Muscle of leg (tissue), 11 donors: ENCODE results near the gene RPS6KA6. TPM values are rescaled to one million over a fixed set of nuclear protein-coding genes. Genes with fewer than 3 reads are reported as not detected.
"Not testable (repeated sequence)": the region's sequence is repeated elsewhere in the genome, so short reads cannot be mapped to it uniquely, and the experiment has no call there.

ENCODE experiments used
- DNase-seq: peaks from one replicate; pipeline ENCODE4 v3.0.0; 2013
- H3K27ac ChIP-seq: one replicate; pipeline ENCODE4 v1.5.1; 2013; ENCODE audit warnings: mild to moderate bottlenecking, low read length, control low read depth
- H3K27me3 ChIP-seq: one replicate; pipeline ENCODE4 v1.6.1; 2013; ENCODE audit warnings: low read length; ENCODE audit not compliant: control insufficient read depth, insufficient read depth
- H3K36me3 ChIP-seq: one replicate; pipeline ENCODE4 v1.6.1; 2013; ENCODE audit warnings: low read length; ENCODE audit not compliant: control insufficient read depth, insufficient read depth
- H3K4me1 ChIP-seq: one replicate; pipeline ENCODE4 v1.6.1; 2013; ENCODE audit warnings: low read length; ENCODE audit not compliant: control insufficient read depth, insufficient read depth
- H3K4me3 ChIP-seq: one replicate; pipeline ENCODE4 v1.5.1; 2013; ENCODE audit warnings: low read length, control low read depth
- H3K9me3 ChIP-seq: replicated peaks from 2 replicates; pipeline ENCODE4 v1.6.1; 2013; ENCODE audit warnings: low read depth, low read length; ENCODE audit not compliant: control insufficient read depth
- WGBS: methylation state at CpG from one replicate; pipeline ENCODE4 v1.1.5; 2013; ENCODE audit warnings: missing lambda C conversion rate; ENCODE audit not compliant: insufficient coverage; 5-methylcytosine and 5-hydroxymethylcytosine counted together
- polyA plus RNA-seq, 8 donors: library from polyadenylated mRNA; unstranded; fragments of 120-200 nt; gene quantifications; one replicate each; pipeline versions ENCODE4 v1.2.1 to v1.2.3, GENCODE V29; 2013; ENCODE audit warnings: inconsistent platforms in 1 of 8, low replicate concordance in 1 of 8; ENCODE audit not compliant: insufficient read length in 8 of 8, insufficient read depth in 1 of 8
- total RNA-seq: library from RNA; stranded (reverse); fragments of 120-200 nt; gene quantifications from one replicate; pipeline ENCODE4 v1.2.4, GENCODE V29; 2013

The RPS6KA6 gene
- total and polyA plus RNA-seq, 9 donors: 2.3 to 5.0 (median 4.0) TPM

DNA sequence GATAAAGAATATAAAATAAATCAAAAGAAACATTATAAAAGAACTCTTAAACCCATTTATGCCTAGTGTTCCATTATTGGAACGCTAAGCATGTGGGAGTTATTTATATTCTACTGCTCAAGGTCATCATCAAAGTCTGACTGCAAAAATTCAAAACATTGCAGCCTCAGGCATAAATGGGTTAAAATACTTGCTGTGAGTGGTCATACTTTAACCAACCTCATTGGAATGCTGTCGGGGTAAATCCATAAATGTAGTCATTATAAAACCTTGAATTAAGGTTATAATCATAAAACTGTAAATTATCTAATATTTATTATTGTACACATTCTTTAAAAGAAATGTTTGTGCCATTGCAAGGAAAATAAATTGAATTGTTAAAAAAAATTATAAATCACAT lies 55.0 kb downstream of the RPS6KA6 start:
- WGBS: no CpG with 5 or more reads among the region's 2 CpGs
- H3K27me3 ChIP-seq: peaks cover 2% of the 10 kb centered on the region

DNA sequence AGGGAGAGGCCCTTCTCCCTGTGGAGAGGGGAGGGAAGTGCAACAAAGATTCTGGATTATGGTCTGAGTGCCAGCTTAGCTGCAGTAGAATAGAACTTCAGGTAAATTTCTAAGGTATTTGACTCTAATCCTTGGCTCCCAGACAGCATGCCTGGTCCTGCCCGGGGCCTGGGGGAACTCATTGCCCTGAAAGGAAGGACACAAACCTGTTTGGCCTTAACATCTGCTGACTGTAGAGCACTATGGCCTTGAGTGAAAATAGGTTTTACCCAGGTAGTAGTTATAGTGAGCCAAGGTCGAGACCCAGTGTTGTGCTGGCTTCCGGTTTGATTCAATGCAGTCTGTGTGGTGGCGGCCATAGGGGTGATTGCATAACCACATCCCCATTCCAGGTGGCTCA lies 64.4 kb downstream of the RPS6KA6 start:
- no peak overlapping the region for H3K27ac ChIP-seq
- peaks cover 2% of the 10 kb centered on the region for H3K27me3 ChIP-seq
- H3K4me1 ChIP-seq: no peaks in the 10 kb centered on the region
- no peak for DNase-seq
- no peaks in the 10 kb centered on the region for H3K36me3 ChIP-seq
- no peaks in the 10 kb centered on the region for H3K9me3 ChIP-seq
- no peak overlapping the region for H3K4me3 ChIP-seq
- 100% methylated on average over 1 of the region's 4 CpGs for WGBS

More for the DNA sequence above, 55.0 kb downstream of the RPS6KA6 start:
- no peaks in the 10 kb centered on the region for H3K9me3 ChIP-seq
- H3K4me3 ChIP-seq: no peak overlapping the region
- no peaks in the 10 kb centered on the region for H3K36me3 ChIP-seq
- H3K27ac ChIP-seq: no peak overlapping the region
- no peak for DNase-seq
- no peaks in the 10 kb centered on the region for H3K4me1 ChIP-seq

DNA sequence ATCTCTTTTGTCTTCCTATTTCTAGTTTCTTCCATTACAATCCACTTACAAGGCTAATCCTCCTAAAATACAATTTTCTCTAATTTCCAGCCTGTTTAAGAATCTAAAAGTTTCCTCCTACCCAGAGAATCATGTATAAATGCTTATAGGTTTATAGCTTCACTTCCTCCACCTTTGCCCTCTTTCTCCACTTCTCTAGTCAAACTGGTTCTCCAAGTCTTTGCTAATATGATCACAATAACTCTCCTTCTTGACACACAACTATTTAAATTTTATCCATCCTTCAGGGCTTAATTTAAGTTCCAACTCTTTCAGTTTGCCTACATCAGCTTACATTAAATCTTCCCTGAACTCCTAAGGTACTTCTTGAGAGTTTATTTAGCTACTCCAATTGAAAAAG lies 69.2 kb downstream of the RPS6KA6 start:
- Histone ChIP-seq H3K4me3 (no peak overlapping the region), H3K9me3 (no peaks in the 10 kb centered on the region), H3K36me3 (no peaks in the 10 kb centered on the region), H3K27me3 (peaks cover 4% of the 10 kb centered on the region), H3K27ac (no peak overlapping the region), H3K4me1 (no peaks in the 10 kb centered on the region)
- no peak for DNase-seq

DNA sequence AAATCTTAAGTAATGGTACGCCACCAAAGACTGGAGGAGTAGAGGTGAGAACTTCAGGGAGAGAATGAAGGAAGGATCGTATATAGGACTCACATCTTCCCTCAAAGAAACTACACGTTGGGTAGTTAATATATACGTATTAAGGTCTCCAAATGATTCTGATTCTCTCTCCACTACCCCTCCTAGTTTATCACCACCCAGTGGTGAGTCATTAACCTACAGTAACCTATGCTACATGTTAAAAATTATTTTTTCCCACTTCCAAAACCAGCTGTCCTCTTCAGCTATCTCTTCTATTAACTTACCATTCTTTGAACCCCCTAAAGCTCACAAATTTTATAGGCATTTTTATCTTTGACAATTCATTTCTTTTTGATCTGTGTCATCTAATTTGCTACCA lies 69.7 kb downstream of the RPS6KA6 start:
- Histone ChIP-seq H3K4me3 (no peak overlapping the region), H3K9me3 (no peaks in the 10 kb centered on the region), H3K27me3 (peaks cover 4% of the 10 kb centered on the region), H3K4me1 (no peaks in the 10 kb centered on the region), H3K36me3 (no peaks in the 10 kb centered on the region), H3K27ac (no peak overlapping the region)
- no peak for DNase-seq
- no CpG with 5 or more reads among the region's 4 CpGs for WGBS

DNA sequence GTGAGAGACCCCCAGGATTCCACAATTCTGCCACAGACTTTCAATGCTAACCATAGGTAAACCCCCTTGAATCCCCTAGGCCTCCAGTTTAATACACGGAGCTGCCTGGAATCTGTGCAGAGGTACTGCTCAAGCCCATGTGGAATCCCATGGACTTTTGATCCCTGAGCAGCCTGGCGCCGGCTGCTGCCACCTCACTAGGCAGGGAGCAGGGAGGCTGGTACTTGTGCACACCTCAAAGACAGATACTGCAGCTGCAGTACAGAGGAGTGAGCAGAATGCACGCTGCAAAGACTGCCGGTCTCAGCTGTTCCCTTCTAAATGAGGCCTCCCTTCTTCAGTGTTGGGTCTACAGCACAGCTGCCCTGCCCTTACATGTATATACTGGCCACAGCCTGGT lies 79.4 kb downstream of the RPS6KA6 start:
- no peaks in the 10 kb centered on the region for H3K36me3 ChIP-seq
- no peaks in the 10 kb centered on the region for H3K9me3 ChIP-seq
- H3K27me3 ChIP-seq: peaks cover 2% of the 10 kb centered on the region
- WGBS: 72% methylated on average over 5 of the region's 5 CpGs
- DNase-seq: no peak
- no peaks in the 10 kb centered on the region for H3K4me1 ChIP-seq
- H3K4me3 ChIP-seq: no peak overlapping the region
- no peak overlapping the region for H3K27ac ChIP-seq

- Histone ChIP-seq H3K27ac (no peak overlapping the region), H3K4me1 (no peaks in the 10 kb centered on the region), H3K36me3 (no peaks in the 10 kb centered on the region), H3K27me3 (no peaks in the 10 kb centered on the region), H3K4me3 (no peak overlapping the region), H3K9me3 (no peaks in the 10 kb centered on the region)
- no CpG with 5 or more reads among the region's 2 CpGs for WGBS
- DNase-seq: no peak
These were observed 88.9 kb downstream of the RPS6KA6 start for GRCh38 chrX:84099120-84099519.

DNA sequence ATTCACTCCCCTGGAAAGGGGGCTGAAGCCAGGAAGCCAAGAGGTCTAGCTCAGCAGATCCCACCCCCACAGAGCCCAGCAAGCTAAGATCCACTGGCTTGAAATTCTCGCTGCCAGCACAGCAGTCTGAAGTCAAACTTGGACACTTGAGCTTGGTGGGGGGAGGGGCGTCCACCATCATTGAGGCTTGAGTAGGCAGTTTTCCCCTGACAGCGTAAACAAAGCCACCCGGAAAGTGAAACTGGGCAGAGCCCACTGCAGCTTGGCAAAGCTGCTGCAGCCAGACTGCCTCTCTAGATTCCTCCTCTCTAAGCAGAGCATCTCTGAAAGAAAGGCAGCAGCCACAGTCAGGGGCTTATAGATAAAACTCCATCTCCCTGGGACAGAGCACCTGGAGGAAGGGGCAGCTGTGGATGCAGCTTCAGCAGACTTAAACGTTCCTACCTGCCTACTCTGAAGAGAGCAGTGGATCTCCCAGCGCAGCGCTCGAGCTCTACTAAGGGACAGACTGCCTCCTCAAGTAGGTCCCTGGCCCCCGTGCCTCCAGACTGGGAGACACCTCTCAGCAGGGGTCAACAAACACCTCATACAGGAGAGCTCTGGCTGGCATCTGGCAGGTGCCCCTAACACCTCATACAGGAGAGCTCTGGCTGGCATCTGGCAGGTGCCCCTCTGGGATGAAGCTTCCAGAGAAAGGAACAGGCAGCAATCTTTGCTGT lies 108.4 kb downstream of the RPS6KA6 start:
- DNase-seq: peak; percentile 5
- H3K27me3 ChIP-seq, H3K27ac ChIP-seq, H3K4me1 ChIP-seq, H3K4me3 ChIP-seq, H3K36me3 ChIP-seq, H3K9me3 ChIP-seq: not testable (repeated sequence)
- WGBS: 25% methylated on average over 5 of the region's 9 CpGs

GRCh38 chrX:84078991-84079390 lies 109.0 kb downstream of the RPS6KA6 start:
- no peak for DNase-seq
- Histone ChIP-seq H3K36me3 (no peaks in the 10 kb centered on the region), H3K27ac (no peak overlapping the region), H3K4me1 (no peaks in the 10 kb centered on the region), H3K9me3 (peaks cover 5% of the 10 kb centered on the region), H3K4me3 (no peak overlapping the region), H3K27me3 (no peaks in the 10 kb centered on the region)
- WGBS: 50% methylated on average over 3 of the region's 9 CpGs

- no CpG with 5 or more reads among the region's 2 CpGs for WGBS
- Histone ChIP-seq H3K4me3 (no peak overlapping the region), H3K27ac (no peak overlapping the region), H3K27me3 (peaks cover 3% of the 10 kb centered on the region), H3K36me3 (no peaks in the 10 kb centered on the region), H3K9me3 (no peaks in the 10 kb centered on the region), H3K4me1 (no peaks in the 10 kb centered on the region)
- no peak for DNase-seq
These were observed 123.2 kb downstream of the RPS6KA6 start for GRCh38 chrX:84064814-84065213.

- no peaks in the 10 kb centered on the region for H3K36me3 ChIP-seq
These were observed 123.8 kb downstream of the RPS6KA6 start for GRCh38 chrX:84064164-84064563.

GRCh38 chrX:84047339-84047738 lies 140.7 kb downstream of the RPS6KA6 start:
- no peaks in the 10 kb centered on the region for H3K4me1 ChIP-seq
- no peaks in the 10 kb centered on the region for H3K9me3 ChIP-seq
- peaks cover 4% of the 10 kb centered on the region for H3K27me3 ChIP-seq
- no peak for DNase-seq
- H3K36me3 ChIP-seq: no peaks in the 10 kb centered on the region
- H3K27ac ChIP-seq: no peak overlapping the region
- WGBS: no CpG with 5 or more reads among the region's 2 CpGs
- H3K4me3 ChIP-seq: no peak overlapping the region

More at GRCh38 chrX:84064164-84064563, 123.8 kb downstream of the RPS6KA6 start:
- Histone ChIP-seq H3K9me3 (no peaks in the 10 kb centered on the region), H3K4me1 (no peaks in the 10 kb centered on the region), H3K27me3 (peaks cover 3% of the 10 kb centered on the region), H3K27ac (no peak overlapping the region), H3K4me3 (no peak overlapping the region)
- WGBS: no CpG with 5 or more reads among the region's 4 CpGs
- DNase-seq: no peak
